ENCODE data around the gene MAN2A2.
A peak's percentile ranks its signal among the peaks of the same experiment; 100 is the strongest.
"Not testable (repeated sequence)": the region's sequence is repeated elsewhere in the genome, so short reads cannot be mapped to it uniquely, and the experiment has no call there.

The MAN2A2 gene

GRCh38 chr15:90871716-90872485 lies 31.2 kb upstream of the MAN2A2 start:
- peak; percentile 36 for DNase-seq

- peak; percentile 39 for DNase-seq
These were observed 30.5 kb upstream of the MAN2A2 start for GRCh38 chr15:90872486-90873184.

- DNase-seq: no peak
These were observed 29.6 kb upstream of the MAN2A2 start for GRCh38 chr15:90873488-90873997.

GRCh38 chr15:90873998-90874605 lies 29.0 kb upstream of the MAN2A2 start:
- no peak for DNase-seq

- not testable (repeated sequence) for DNase-seq
These were observed 28.1 kb upstream of the MAN2A2 start for GRCh38 chr15:90874986-90875385.

GRCh38 chr15:90875549-90875981 lies 27.5 kb upstream of the MAN2A2 start:
- no peak for DNase-seq

- DNase-seq: no peak
These were observed 27.1 kb upstream of the MAN2A2 start for GRCh38 chr15:90876046-90876445.

- no peak for DNase-seq
These were observed 26.5 kb upstream of the MAN2A2 start for GRCh38 chr15:90876512-90877170.

GRCh38 chr15:90877315-90877714 lies 25.8 kb upstream of the MAN2A2 start:
- no peak for DNase-seq

GRCh38 chr15:90877996-90878395 lies 25.1 kb upstream of the MAN2A2 start:
- DNase-seq: no peak

- no peak for DNase-seq
These were observed 24.4 kb upstream of the MAN2A2 start for GRCh38 chr15:90878660-90879059.

GRCh38 chr15:90879730-90880366 lies 23.3 kb upstream of the MAN2A2 start:
- no peak for DNase-seq

GRCh38 chr15:90880381-90881145 lies 22.5 kb upstream of the MAN2A2 start:
- DNase-seq: no peak

- DNase-seq: no peak
These were observed 21.7 kb upstream of the MAN2A2 start for GRCh38 chr15:90881181-90881977.

GRCh38 chr15:90881978-90882721 lies 21.0 kb upstream of the MAN2A2 start:
- no peak for DNase-seq

GRCh38 chr15:90882781-90883525 lies 20.1 kb upstream of the MAN2A2 start:
- no peak for DNase-seq

GRCh38 chr15:90883526-90883975 lies 19.6 kb upstream of the MAN2A2 start:
- no peak for DNase-seq

- DNase-seq: no peak
These were observed 19.0 kb upstream of the MAN2A2 start, which contains the start of gene FES for GRCh38 chr15:90883976-90884718. TSS of gene FES (plus strand) at chr15:90884504. CDS start at chr15:90885046, 542 bp downstream.
